Chondrocyte (in vitro differentiated cells): ENCODE measurements around the gene IL5RA. TPM values are rescaled to one million over a fixed set of nuclear protein-coding genes. Genes with fewer than 3 reads are reported as not detected.

ENCODE experiments used
- DNase-seq: peaks from one replicate; pipeline ENCODE4 v3.0.0; 2021; ENCODE audit warnings: mixed read lengths, low spot score
- H3K27ac Mint-ChIP-seq: one replicate; pipeline ENCODE4 v1.8.0; 2021; ENCODE audit warnings: mild to moderate bottlenecking, moderate library complexity, mixed read lengths; ENCODE audit not compliant: unreplicated experiment
- H3K27me3 Mint-ChIP-seq: 2 replicates; pipeline ENCODE4 v1.8.0; 2021; ENCODE audit warnings: low read depth, mixed read lengths
- H3K36me3 Mint-ChIP-seq: 2 replicates; pipeline ENCODE4 v1.8.0; 2021; ENCODE audit warnings: low read depth, mixed read lengths
- H3K4me1 Mint-ChIP-seq: 2 replicates; pipeline ENCODE4 v1.8.0; 2021; ENCODE audit warnings: low read depth, mild to moderate bottlenecking, mixed read lengths
- H3K4me3 Mint-ChIP-seq: one replicate; pipeline ENCODE4 v1.8.0; 2021; ENCODE audit warnings: mild to moderate bottlenecking, moderate library complexity, mixed read lengths; ENCODE audit not compliant: unreplicated experiment
- H3K9me3 Mint-ChIP-seq: 2 replicates; pipeline ENCODE4 v1.8.0; 2021; ENCODE audit warnings: low read depth, mixed read lengths
- CTCF ChIP-seq: fragments of 200-600 bp; sonication (generic); IDR thresholded peaks from 2 replicates; pipeline ENCODE4 v1.5.0; 2021; ENCODE audit warnings: antibody characterized with exemption, mild to moderate bottlenecking, moderate library complexity
- total RNA-seq: library from RNA; stranded (reverse); gene quantifications from 3 replicates; pipeline ENCODE4 v1.2.1, GENCODE V29; 2021

Gene IL5RA
- total RNA-seq, 1 donor from 2014 or later: not detected

- H3K9me3 Mint-ChIP-seq: peaks cover 3% of the 10 kb centered on the region
- H3K4me1 Mint-ChIP-seq: no peaks in the 10 kb centered on the region
- TF ChIP-seq CTCF: no peak
- H3K27ac Mint-ChIP-seq: no peak overlapping the region
- DNase-seq: no peak
- no peaks in the 10 kb centered on the region for H3K36me3 Mint-ChIP-seq
- no peak overlapping the region for H3K4me3 Mint-ChIP-seq
- peaks cover 19% of the 10 kb centered on the region for H3K27me3 Mint-ChIP-seq
These were observed 7.5 kb upstream of the IL5RA start for GRCh38 chr3:3117651-3118050.

DNA sequence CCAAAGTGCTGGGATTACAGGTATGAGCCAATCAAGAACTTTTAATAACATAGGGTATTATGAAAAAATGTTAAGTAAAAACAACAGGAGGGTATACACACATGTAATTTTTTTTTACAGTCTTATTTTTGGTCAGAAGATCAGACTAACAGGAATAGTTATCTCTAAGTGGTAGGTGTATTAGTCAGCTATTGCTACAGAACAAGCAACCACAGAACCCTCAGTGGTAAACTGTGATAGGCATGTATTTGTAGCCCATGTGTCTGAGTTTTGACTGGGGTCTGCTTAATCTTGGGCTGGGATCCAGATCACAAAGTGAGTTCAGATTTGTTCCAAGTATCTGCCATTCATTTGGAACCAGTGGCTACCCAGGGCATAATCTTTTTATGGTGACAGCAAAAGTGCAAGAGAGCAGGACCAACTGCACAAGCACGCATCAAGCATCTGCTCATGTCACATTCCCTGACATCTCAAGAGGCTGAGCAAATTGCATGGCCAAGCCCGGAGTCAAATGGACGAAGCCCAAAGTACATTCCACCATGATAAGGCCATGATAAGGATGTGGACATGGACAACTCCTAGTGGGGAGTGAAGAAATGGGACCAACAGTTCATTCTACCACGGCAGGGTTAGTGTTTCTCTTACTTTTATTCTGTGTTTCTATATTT is 3.0 kb upstream of the IL5RA start:
- H3K36me3 Mint-ChIP-seq: no peaks in the 10 kb centered on the region

DNA sequence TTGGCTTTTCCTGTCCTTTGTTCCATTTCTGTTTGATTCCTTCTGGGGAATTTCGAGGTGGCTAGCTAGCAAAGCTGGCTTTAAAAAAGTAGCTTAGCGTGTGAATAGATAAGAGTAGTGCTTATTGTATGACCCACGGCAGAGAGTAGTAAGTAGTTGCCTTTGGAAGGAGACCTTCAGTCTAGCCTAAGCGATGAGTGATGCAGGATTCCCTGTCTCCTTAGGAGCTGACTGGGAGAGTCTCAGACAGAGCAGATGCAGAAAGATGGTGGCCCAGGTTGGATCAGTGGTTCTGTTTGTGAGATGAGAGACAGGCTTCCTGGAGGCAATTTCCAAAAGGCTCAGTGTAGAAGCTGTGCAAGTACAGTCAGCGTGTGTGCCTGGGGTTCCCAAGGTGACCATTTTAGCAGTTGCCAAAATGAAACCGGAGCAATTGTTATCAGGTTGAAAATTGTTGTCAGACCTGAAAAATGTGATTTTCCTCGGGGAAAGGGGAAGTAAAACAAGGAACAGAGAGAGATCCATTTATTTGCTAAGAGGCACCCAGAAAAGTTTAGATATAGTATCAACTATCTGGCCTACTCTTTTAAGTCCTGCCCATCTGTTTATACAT is 681 bp upstream of the IL5RA start:
- no peak for DNase-seq
- H3K9me3 Mint-ChIP-seq: peaks cover 3% of the 10 kb centered on the region
- no peak for TF ChIP-seq CTCF
- no peak overlapping the region for H3K4me3 Mint-ChIP-seq
- no peaks in the 10 kb centered on the region for H3K4me1 Mint-ChIP-seq
- H3K27ac Mint-ChIP-seq: no peak overlapping the region
- H3K27me3 Mint-ChIP-seq: peaks cover 33% of the 10 kb centered on the region
- no peaks in the 10 kb centered on the region for H3K36me3 Mint-ChIP-seq

More for the DNA sequence above, 3.0 kb upstream of the IL5RA start:
- Mint-ChIP-seq H3K9me3 (peaks cover 3% of the 10 kb centered on the region), H3K27ac (no peak overlapping the region), H3K27me3 (peaks cover 33% of the 10 kb centered on the region), H3K4me1 (no peaks in the 10 kb centered on the region), H3K4me3 (no peak overlapping the region)
- no peak for TF ChIP-seq CTCF
- no peak for DNase-seq

GRCh38 chr3:3109407-3110298 is 521 bp downstream of the IL5RA start:
- no peak overlapping the region for H3K4me3 Mint-ChIP-seq
- H3K27ac Mint-ChIP-seq: no peak overlapping the region
- no peaks in the 10 kb centered on the region for H3K9me3 Mint-ChIP-seq
- peaks cover 38% of the 10 kb centered on the region for H3K27me3 Mint-ChIP-seq
- H3K4me1 Mint-ChIP-seq: no peaks in the 10 kb centered on the region
- DNase-seq: no peak
- TF ChIP-seq CTCF: no peak
- no peaks in the 10 kb centered on the region for H3K36me3 Mint-ChIP-seq

- TF ChIP-seq CTCF: no peak
- Mint-ChIP-seq H3K36me3 (no peaks in the 10 kb centered on the region), H3K4me3 (no peak overlapping the region), H3K27me3 (peaks cover 38% of the 10 kb centered on the region), H3K4me1 (no peaks in the 10 kb centered on the region), H3K27ac (no peak overlapping the region), H3K9me3 (no peaks in the 10 kb centered on the region)
- no peak for DNase-seq
These were observed 2.3 kb downstream of the IL5RA start for GRCh38 chr3:3107858-3108257.
